ENCODE data around the gene PDE1A. TPM values are rescaled to one million over a fixed set of nuclear protein-coding genes. Genes with fewer than 3 reads are reported as not detected.
A peak's percentile ranks its signal among the peaks of the same experiment; 100 is the strongest.

Gene PDE1A
- total and polyA plus RNA-seq, 2 experiments from 2014 or later: 1.0 to 4.7 TPM

- 48% methylated on average over 5 of the region's 5 CpGs for WGBS (ENCODE audit: low lambda C conversion rate, missing lambda C conversion rate)
- no peaks in the 10 kb centered on the region for H3K4me1 ChIP-seq (ENCODE audit: insufficient read depth)
- TF ChIP-seq EZH2phosphoT487 (IDR thresholded peaks at IDR 0.05; ENCODE audit: low read depth, severe bottlenecking, unreplicated experiment) (no peak), CTCF (IDR thresholded peaks at IDR 0.05; ENCODE audit: poor library complexity) (peak; percentile 59)
- H3K9me3 ChIP-seq (ENCODE audit: low read depth): no peaks in the 10 kb centered on the region
- H3K4me3 ChIP-seq: no peak overlapping the region
- no peaks in the 10 kb centered on the region for H3K9me2 ChIP-seq (replicated peaks; ENCODE audit: insufficient read depth)
- no peak overlapping the region for H3K4me2 ChIP-seq
- H3K36me3 ChIP-seq (replicated peaks; ENCODE audit: insufficient read depth, low read depth): no peaks in the 10 kb centered on the region
- H3K27ac ChIP-seq: no peak overlapping the region
- no peaks in the 10 kb centered on the region for H3K27me3 ChIP-seq
- no peaks in the 10 kb centered on the region for H4K20me1 ChIP-seq (ENCODE audit: insufficient read depth, poor library complexity, severe bottlenecking)
- H3K79me2 ChIP-seq: no peaks in the 10 kb centered on the region
- DNase-seq (ENCODE audit: low spot score): peak; percentile 58
- peak overlapping the region; percentile 5 for H2AFZ ChIP-seq
These were observed 185.9 kb downstream of the PDE1A start for GRCh38 chr2:182240862-182241371.

GRCh38 chr2:182230561-182230960, 196.3 kb downstream of the PDE1A start:
- Histone ChIP-seq H3K36me3 (replicated peaks; ENCODE audit: insufficient read depth, low read depth) (no peaks in the 10 kb centered on the region), H3K9me3 (ENCODE audit: low read depth) (no peaks in the 10 kb centered on the region), H3K4me2 (no peak overlapping the region), H3K4me3 (no peak overlapping the region), H3K4me1 (ENCODE audit: insufficient read depth) (no peaks in the 10 kb centered on the region), H3K9me2 (replicated peaks; ENCODE audit: insufficient read depth) (no peaks in the 10 kb centered on the region), H3K27me3 (no peaks in the 10 kb centered on the region), H4K20me1 (ENCODE audit: insufficient read depth, poor library complexity, severe bottlenecking) (no peaks in the 10 kb centered on the region), H3K27ac (no peak overlapping the region), H3K79me2 (no peaks in the 10 kb centered on the region), H2AFZ (no peak overlapping the region)
- no peak for DNase-seq (ENCODE audit: low spot score)
- TF ChIP-seq CTCF (IDR thresholded peaks at IDR 0.05; ENCODE audit: poor library complexity) (no peak), EZH2 (IDR thresholded peaks at IDR 0.05; ENCODE audit: borderline replicate concordance) (no peak), EZH2phosphoT487 (IDR thresholded peaks at IDR 0.05; ENCODE audit: low read depth, severe bottlenecking, unreplicated experiment) (no peak)

- no peaks in the 10 kb centered on the region for H3K9me3 ChIP-seq (ENCODE audit: low read depth)
- H4K20me1 ChIP-seq (ENCODE audit: insufficient read depth, poor library complexity, severe bottlenecking): no peaks in the 10 kb centered on the region
- H3K4me2 ChIP-seq: no peak overlapping the region
- no peaks in the 10 kb centered on the region for H3K27me3 ChIP-seq
- WGBS (ENCODE audit: low lambda C conversion rate, missing lambda C conversion rate): 94% methylated on average over 2 of the region's 2 CpGs
- H3K36me3 ChIP-seq (replicated peaks; ENCODE audit: insufficient read depth, low read depth): no peaks in the 10 kb centered on the region
- no peak overlapping the region for H3K27ac ChIP-seq
- DNase-seq (ENCODE audit: low spot score): no peak
- no peaks in the 10 kb centered on the region for H3K9me2 ChIP-seq (replicated peaks; ENCODE audit: insufficient read depth)
- H2AFZ ChIP-seq: no peak overlapping the region
- no peak overlapping the region for H3K4me3 ChIP-seq
- no peaks in the 10 kb centered on the region for H3K79me2 ChIP-seq
- TF ChIP-seq EZH2phosphoT487 (IDR thresholded peaks at IDR 0.05; ENCODE audit: low read depth, severe bottlenecking, unreplicated experiment) (no peak), EZH2 (IDR thresholded peaks at IDR 0.05; ENCODE audit: borderline replicate concordance) (no peak), CTCF (IDR thresholded peaks at IDR 0.05; ENCODE audit: poor library complexity) (no peak)
- no peaks in the 10 kb centered on the region for H3K4me1 ChIP-seq (ENCODE audit: insufficient read depth)
These were observed 197.5 kb downstream of the PDE1A start for GRCh38 chr2:182229297-182229696.

- no peak for DNase-seq (ENCODE audit: low spot score)
- H3K27me3 ChIP-seq: no peaks in the 10 kb centered on the region
- no peak overlapping the region for H3K4me2 ChIP-seq
- H3K4me3 ChIP-seq: no peak overlapping the region
- H3K4me1 ChIP-seq (ENCODE audit: insufficient read depth): no peaks in the 10 kb centered on the region
- no peak overlapping the region for H2AFZ ChIP-seq
- no peak overlapping the region for H3K27ac ChIP-seq
- H4K20me1 ChIP-seq (ENCODE audit: insufficient read depth, poor library complexity, severe bottlenecking): no peaks in the 10 kb centered on the region
- H3K36me3 ChIP-seq (replicated peaks; ENCODE audit: insufficient read depth, low read depth): no peaks in the 10 kb centered on the region
- no peak for TF ChIP-seq EZH2phosphoT487 (IDR thresholded peaks at IDR 0.05; ENCODE audit: low read depth, severe bottlenecking, unreplicated experiment)
- no peak for TF ChIP-seq CTCF (IDR thresholded peaks at IDR 0.05; ENCODE audit: poor library complexity)
- no peak for TF ChIP-seq EZH2 (IDR thresholded peaks at IDR 0.05; ENCODE audit: borderline replicate concordance)
- 91% methylated on average over 2 of the region's 2 CpGs for WGBS (ENCODE audit: low lambda C conversion rate, missing lambda C conversion rate)
- no peaks in the 10 kb centered on the region for H3K9me3 ChIP-seq (ENCODE audit: low read depth)
- no peaks in the 10 kb centered on the region for H3K79me2 ChIP-seq
- H3K9me2 ChIP-seq (replicated peaks; ENCODE audit: insufficient read depth): no peaks in the 10 kb centered on the region
These were observed 198.1 kb downstream of the PDE1A start for GRCh38 chr2:182228741-182229140.
